NCI-H1048 (cell line): ENCODE measurements around the gene BST2.

Experiments used
- DNase-seq: peaks from one replicate; lab custom pipeline; 2025; lab: John Stamatoyannopoulos, UW

The BST2 gene

GRCh38 chr19:17419621-17420474, 14.4 kb upstream of the BST2 start, which contains the start of gene MVB12A:
Gene MVB12A (plus strand): TSS chr19:17420047. CDS start chr19:17420136, 89 bp downstream.
- peak; percentile 89 for DNase-seq

- DNase-seq, result no peak
Measured at GRCh38 chr19:17419154-17419620, 13.8 kb upstream of the BST2 start.

- no peak for DNase-seq
Measured at GRCh38 chr19:17418710-17419109, 13.3 kb upstream of the BST2 start.

GRCh38 chr19:17415121-17415520, 9.7 kb upstream of the BST2 start:
- no peak for DNase-seq

GRCh38 chr19:17414097-17414496, 8.7 kb upstream of the BST2 start:
- no peak for DNase-seq

GRCh38 chr19:17411801-17412200, 6.4 kb upstream of the BST2 start:
- no peak for DNase-seq

- DNase-seq, result no peak
Measured at GRCh38 chr19:17409990-17410389, 4.6 kb upstream of the BST2 start.

- no peak for DNase-seq
Measured at GRCh38 chr19:17406887-17407196, 1.4 kb upstream of the BST2 start.

- no peak for DNase-seq
Measured at GRCh38 chr19:17406046-17406886, 836 bp upstream of the BST2 start.

- no peak for DNase-seq
Measured at GRCh38 chr19:17404621-17405249, 695 bp downstream of the BST2 start.

GRCh38 chr19:17404015-17404414, 1.4 kb downstream of the BST2 start:
- DNase-seq, result no peak

- no peak for DNase-seq
Measured at GRCh38 chr19:17402982-17403855, 2.2 kb downstream of the BST2 start.

- DNase-seq, result no peak
Measured at GRCh38 chr19:17401628-17402027, 3.8 kb downstream of the BST2 start.

- no peak for DNase-seq
Measured at GRCh38 chr19:17398902-17399527, 6.4 kb downstream of the BST2 start.

GRCh38 chr19:17394891-17395415, 10.5 kb downstream of the BST2 start:
- DNase-seq, result no peak

- DNase-seq, result no peak
Measured at GRCh38 chr19:17393914-17394313, 11.5 kb downstream of the BST2 start, which contains the start of gene CCDC194. Gene CCDC194 (minus strand): TSS chr19:17394196. CDS start chr19:17394158, 38 bp downstream.

- DNase-seq, result no peak
Measured at GRCh38 chr19:17393002-17393401, 12.4 kb downstream of the BST2 start.

GRCh38 chr19:17391371-17392151, 13.9 kb downstream of the BST2 start:
- no peak for DNase-seq

- peak; percentile 84 for DNase-seq
Measured at GRCh38 chr19:17390665-17391370, 14.6 kb downstream of the BST2 start.
